ENCODE data around the gene HS3ST6. TPM values are rescaled to one million over a fixed set of nuclear protein-coding genes. Genes with fewer than 3 reads are reported as not detected.
"Not testable (repeated sequence)": the region's sequence is repeated elsewhere in the genome, so short reads cannot be mapped to it uniquely, and the experiment has no call there.

Gene HS3ST6
- total RNA-seq, 1 experiment from 2014 or later: not detected

DNA sequence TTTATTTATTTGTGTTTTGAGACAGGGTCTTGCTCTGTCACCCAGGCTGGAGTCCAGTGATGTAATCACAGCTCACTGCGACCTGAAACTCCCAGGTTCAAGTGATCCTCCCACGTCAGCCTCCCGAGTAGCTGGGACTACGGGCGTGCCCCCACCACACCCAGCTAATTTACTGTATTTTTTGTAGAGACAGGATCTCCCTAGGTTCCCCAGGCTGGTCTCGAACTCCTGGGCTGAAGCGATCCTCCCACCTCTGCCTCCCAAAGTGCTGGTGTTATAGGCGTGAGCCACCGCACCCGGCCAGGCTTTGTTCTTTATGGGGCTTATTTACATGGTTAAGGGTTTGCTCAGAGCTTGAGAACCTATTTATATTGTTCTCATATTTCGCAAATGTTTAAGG, 40.4 kb downstream of the HS3ST6 start:
- no peak for DNase-seq (ENCODE audit: low spot score)

DNA sequence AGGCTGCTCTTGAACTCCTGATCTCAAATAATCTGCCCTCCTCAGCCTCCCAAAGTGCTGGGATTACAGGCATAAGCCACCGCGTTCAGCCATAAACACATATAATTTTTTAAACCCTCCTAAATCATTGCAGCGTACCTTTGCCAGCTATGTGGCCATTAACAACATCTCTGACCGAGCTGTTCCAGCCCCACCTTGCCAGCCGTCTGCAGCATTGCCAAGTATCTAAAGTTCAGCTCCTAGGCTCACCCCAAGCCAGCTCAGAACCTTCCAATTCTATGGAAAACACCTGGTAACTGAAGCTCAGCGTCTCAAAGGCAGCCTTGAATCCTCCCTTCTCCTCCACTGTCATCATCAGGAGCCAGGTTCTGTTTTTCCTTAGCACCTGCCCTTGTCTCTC, 41.1 kb downstream of the HS3ST6 start:
- DNase-seq (ENCODE audit: low spot score): no peak

DNA sequence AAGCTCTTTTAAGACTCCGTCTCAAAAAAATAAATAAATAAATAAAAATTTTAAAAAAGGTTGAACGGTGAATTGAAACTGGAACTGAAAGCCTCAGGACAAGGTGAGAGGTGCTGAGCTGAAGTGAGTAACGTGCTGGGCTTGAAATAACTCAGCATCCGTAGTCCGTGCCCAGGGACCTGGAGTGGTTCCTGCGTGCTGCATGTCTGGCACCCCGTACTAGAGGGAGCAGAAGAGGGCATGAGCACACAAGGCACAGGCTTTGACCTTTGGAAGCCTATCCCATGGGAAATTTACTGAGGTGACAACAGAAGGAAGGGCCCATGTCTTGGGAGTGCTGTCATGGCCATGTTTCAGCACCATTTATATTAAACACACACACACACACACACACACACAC, 41.7 kb downstream of the HS3ST6 start:
- DNase-seq (ENCODE audit: low spot score): no peak

- not testable (repeated sequence) for DNase-seq (ENCODE audit: low spot score)
Observed at GRCh38 chr16:1876066-1876465, 42.1 kb downstream of the HS3ST6 start.

DNA sequence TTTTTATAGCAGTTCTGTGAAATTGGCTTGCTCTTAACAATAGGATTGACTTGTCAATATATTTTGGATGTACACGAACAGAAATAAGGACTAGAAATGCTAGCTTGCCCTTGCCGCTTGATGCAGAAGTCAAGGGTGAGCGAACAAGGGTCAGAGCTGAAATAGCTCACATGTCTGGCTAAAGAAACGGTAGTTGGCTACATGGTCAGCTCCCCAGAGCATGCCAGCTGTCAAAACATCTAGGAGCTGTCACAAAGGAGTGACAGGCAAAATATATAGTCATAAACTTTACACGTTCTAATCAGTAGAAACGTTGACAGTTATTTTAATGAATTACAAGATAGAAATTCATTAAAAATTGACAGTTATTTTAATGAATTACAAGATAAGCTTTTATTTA, 43.4 kb downstream of the HS3ST6 start:
- no peak for DNase-seq (ENCODE audit: low spot score)

- no peak for DNase-seq (ENCODE audit: low spot score)
Observed at GRCh38 chr16:1871974-1872635, 46.1 kb downstream of the HS3ST6 start, which contains the start of gene MEIOB. MEIOB (minus strand) TSS chr16:1872164; CDS start chr16:1868175, 3,989 bp downstream.

DNA sequence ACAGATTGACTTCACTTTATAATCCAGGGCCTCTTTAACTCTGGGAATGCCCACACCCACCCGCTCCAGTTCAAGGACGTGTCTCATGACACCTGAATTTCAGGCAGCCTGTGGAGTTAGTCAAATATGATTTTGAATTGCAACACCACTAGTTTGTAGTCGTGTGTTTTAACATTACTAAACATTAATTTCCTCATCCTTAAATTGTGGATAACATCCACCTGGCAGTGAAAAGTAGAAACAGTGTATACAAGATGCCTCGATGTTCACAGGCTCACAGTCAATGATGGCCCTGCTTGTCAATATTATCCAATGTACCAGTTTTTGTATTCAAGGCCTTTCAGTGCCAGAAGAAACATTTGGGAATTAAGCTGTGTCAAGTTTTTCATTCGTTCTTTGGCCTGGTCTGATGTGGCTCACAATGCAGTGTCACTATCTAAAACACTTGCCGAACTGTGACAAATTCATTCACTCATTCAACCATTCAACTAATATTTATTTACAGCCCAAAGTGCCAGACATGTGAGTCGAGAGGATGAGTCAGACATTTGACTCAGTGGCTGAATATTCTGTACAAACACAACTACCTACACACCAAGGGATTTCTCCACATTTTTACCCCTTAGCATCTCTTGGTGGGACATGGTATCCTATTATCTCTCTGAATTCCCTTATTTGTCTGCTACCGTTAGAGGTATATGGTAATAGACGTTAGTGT, 47.7 kb downstream of the HS3ST6 start:
- DNase-seq (ENCODE audit: low spot score): peak; percentile 21

DNA sequence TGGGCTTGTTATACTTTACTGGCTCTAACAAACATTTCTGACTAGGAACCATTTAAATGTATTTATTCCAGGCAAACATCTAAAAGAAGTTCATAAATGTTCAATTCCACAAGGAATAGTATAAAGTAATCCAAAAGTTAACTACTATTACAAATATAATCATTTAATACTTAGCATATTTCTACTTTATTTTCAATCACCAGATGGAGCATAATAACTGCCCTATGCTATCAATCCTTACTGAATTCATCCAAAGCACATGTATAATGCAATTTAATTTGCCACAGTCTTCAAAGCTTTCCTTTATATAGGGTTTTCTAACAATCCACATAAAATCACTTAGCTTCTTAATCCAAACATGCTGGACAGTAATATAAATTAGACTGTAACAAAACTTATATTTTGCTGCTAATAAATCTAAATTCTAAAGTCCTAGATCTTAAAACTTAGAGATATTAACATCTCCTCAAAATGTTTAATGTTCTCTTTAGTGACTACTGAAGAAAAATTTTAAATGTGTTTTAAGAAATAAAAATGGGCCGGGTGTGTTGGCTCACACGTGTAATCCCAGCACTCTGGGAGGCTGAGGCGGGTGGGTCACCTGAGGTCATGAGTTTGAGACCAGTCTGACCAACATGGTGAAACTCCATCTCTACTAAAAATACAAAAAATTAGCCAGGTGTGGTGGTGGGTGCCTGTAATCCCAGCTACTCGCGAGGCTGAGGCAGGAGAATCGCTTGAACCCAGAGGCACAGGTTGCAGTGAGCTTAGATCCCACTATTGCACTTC, 52.1 kb downstream of the HS3ST6 start:
- DNase-seq (ENCODE audit: low spot score): no peak

DNA sequence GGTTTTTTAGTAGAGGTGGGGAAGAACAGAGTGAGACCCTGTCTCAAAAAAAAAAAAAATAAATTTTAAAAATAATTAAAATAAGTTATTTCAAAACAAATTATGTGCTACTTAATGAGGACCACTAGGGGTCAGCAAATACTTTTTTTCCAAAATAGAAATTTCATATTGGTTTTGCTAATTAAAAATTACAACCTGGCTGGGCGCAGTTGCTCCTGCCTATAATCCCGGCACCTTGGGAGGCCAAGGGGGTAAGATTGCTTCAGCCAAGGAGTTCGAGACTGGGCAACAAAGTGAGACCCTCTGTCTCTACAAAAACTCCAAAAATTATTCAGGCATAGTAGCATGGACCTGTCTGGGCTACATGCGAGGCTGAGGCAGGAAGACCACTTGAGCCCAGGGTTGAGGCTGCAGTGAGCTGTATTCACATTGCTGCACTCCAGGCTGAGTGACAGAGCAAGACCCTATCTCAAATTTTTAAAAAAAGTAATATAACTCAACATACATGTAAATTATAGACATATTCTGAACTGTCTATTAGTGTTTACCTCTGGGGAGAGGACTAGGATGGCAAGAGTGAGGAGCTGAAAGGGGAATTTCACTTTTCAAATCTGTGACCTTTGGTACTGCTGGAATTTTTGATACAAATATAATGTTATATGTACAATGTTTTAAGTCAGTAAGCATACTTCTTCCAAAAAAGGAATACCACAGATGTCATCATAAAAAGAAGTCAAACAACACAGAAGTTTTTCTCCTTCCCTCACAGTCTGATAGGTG, 54.3 kb downstream of the HS3ST6 start:
- DNase-seq (ENCODE audit: low spot score): no peak

- no peak for DNase-seq (ENCODE audit: low spot score)
Observed at GRCh38 chr16:1862394-1862793, 55.8 kb downstream of the HS3ST6 start.

GRCh38 chr16:1861730-1862129, 56.5 kb downstream of the HS3ST6 start:
- no peak for DNase-seq (ENCODE audit: low spot score)

Other genes with a start within 250 kb of the HS3ST6 start
- gene JPT2, start 240.1 kb downstream of the HS3ST6 start, total RNA-seq (2014; rRNA removed; shearing (Covaris generic)): 54.4 and 71.2 TPM in 2 replicates
- gene MAPK8IP3, start 212.2 kb downstream of the HS3ST6 start, total RNA-seq (2014; rRNA removed; shearing (Covaris generic)): 2.6 and 4.4 TPM in 2 replicates
- 0.50 TPM in 1 of 2 replicates, not detected in the other for gene NME3, start 146.9 kb downstream of the HS3ST6 start, total RNA-seq (2014; rRNA removed; shearing (Covaris generic))
- 0.90 and 1.2 TPM in 2 replicates for gene EME2, start 145.6 kb downstream of the HS3ST6 start, total RNA-seq (2014; rRNA removed; shearing (Covaris generic))
- gene MRPS34, start 145.3 kb downstream of the HS3ST6 start, total RNA-seq (2014; rRNA removed; shearing (Covaris generic)): 114 and 125 TPM in 2 replicates
- gene SPSB3, start 135.8 kb downstream of the HS3ST6 start, total RNA-seq (2014; rRNA removed; shearing (Covaris generic)): 20.1 and 23.9 TPM in 2 replicates
- 38.9 and 112 TPM in 2 replicates for gene NUBP2, start 135.5 kb downstream of the HS3ST6 start, total RNA-seq (2014; rRNA removed; shearing (Covaris generic))
- not detected in 2 replicates for gene IGFALS, start 124.7 kb downstream of the HS3ST6 start, total RNA-seq (2014; rRNA removed; shearing (Covaris generic))
- 18.4 and 31.3 TPM in 2 replicates for gene HAGH, start 91.6 kb downstream of the HS3ST6 start, total RNA-seq (2014; rRNA removed; shearing (Covaris generic))
- 23.8 and 27.6 TPM in 2 replicates for gene FAHD1, start 91.2 kb downstream of the HS3ST6 start, total RNA-seq (2014; rRNA removed; shearing (Covaris generic))
- gene MEIOB, start 46.3 kb downstream of the HS3ST6 start, total RNA-seq (2014; rRNA removed; shearing (Covaris generic)): 2.8 and 9.0 TPM in 2 replicates
- 25.3 and 32.7 TPM in 2 replicates for gene MSRB1, start 24.8 kb upstream of the HS3ST6 start, total RNA-seq (2014; rRNA removed; shearing (Covaris generic))
- not detected in 2 replicates for gene RPL3L, start 36.3 kb upstream of the HS3ST6 start, total RNA-seq (2014; rRNA removed; shearing (Covaris generic))
- gene NDUFB10, start 41.1 kb upstream of the HS3ST6 start, total RNA-seq (2014; rRNA removed; shearing (Covaris generic)): 360 and 447 TPM in 2 replicates
- gene RPS2, start 46.4 kb upstream of the HS3ST6 start, total RNA-seq (2014; rRNA removed; shearing (Covaris generic)): 2,920 and 3,088 TPM in 2 replicates
- gene RNF151, start 48.4 kb upstream of the HS3ST6 start, total RNA-seq (2014; rRNA removed; shearing (Covaris generic)): not detected in 2 replicates
- 50.8 and 55.9 TPM in 2 replicates for gene TBL3, start 53.6 kb upstream of the HS3ST6 start, total RNA-seq (2014; rRNA removed; shearing (Covaris generic))
- gene NOXO1, start 63.1 kb upstream of the HS3ST6 start, total RNA-seq (2014; rRNA removed; shearing (Covaris generic)): not detected in 2 replicates
- gene GFER, start 65.8 kb upstream of the HS3ST6 start, total RNA-seq (2014; rRNA removed; shearing (Covaris generic)): 13.4 and 15.1 TPM in 2 replicates
- 3.4 and 7.7 TPM in 2 replicates for gene SYNGR3, start 71.6 kb upstream of the HS3ST6 start, total RNA-seq (2014; rRNA removed; shearing (Covaris generic))
- 5.5 and 10.4 TPM in 2 replicates for gene ZNF598, start 91.4 kb upstream of the HS3ST6 start, total RNA-seq (2014; rRNA removed; shearing (Covaris generic))
- gene NPW, start 101.4 kb upstream of the HS3ST6 start, total RNA-seq (2014; rRNA removed; shearing (Covaris generic)): 2.7 TPM in 1 of 2 replicates, not detected in the other
- 33.1 and 33.7 TPM in 2 replicates for gene NHERF2, start 108.5 kb upstream of the HS3ST6 start, total RNA-seq (2014; rRNA removed; shearing (Covaris generic))
- 28.2 and 42.3 TPM in 2 replicates for gene NTHL1, start 129.4 kb upstream of the HS3ST6 start, total RNA-seq (2014; rRNA removed; shearing (Covaris generic))
- 11.0 and 15.6 TPM in 2 replicates for gene TSC2, start 129.6 kb upstream of the HS3ST6 start, total RNA-seq (2014; rRNA removed; shearing (Covaris generic))
- gene PKD1, start 217.5 kb upstream of the HS3ST6 start, total RNA-seq (2014; rRNA removed; shearing (Covaris generic)): 10.9 and 14.1 TPM in 2 replicates
- 1.9 and 3.2 TPM in 2 replicates for gene RAB26, start 230.2 kb upstream of the HS3ST6 start, total RNA-seq (2014; rRNA removed; shearing (Covaris generic))
- 58.2 and 71.0 TPM in 2 replicates for gene TRAF7, start 237.4 kb upstream of the HS3ST6 start, total RNA-seq (2014; rRNA removed; shearing (Covaris generic))

Data from H4 (cell line).